ENCODE results near the gene CASTOR1.

The CASTOR1 gene

DNA sequence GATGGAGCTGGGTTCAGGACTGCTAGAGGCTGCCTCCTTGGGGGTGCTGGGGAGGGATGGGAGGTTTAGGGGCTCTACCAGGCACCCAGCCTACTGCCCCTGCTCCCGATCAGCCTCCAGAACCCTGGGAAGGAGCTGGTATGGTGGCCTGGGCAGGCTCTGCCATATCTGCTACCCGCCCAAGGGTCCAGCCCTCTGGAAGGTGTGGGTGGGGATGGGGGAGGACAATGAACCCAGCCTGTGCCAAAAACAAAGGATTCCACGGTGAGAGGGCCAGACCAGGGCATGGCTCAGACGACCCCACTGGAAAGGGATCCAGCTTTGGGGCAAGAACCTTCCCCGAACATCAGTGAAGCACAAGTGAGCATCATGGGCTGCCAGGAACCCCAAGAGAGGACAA lies 3.0 kb downstream of the CASTOR1 start:
- in situ Hi-C loops (cut with MboI; ENCODE audit: low sequenced_read_pairs) = no loop called here

- in situ Hi-C loops (cut with MboI; ENCODE audit: low sequenced_read_pairs) = no loop called here
Observed at GRCh38 chr22:30285846-30286200, 3.5 kb downstream of the CASTOR1 start.

GRCh38 chr22:30285176-30285845 lies 4.0 kb downstream of the CASTOR1 start:
- in situ Hi-C loops (cut with MboI; ENCODE audit: low sequenced_read_pairs) = no loop called here

- in situ Hi-C loops (cut with MboI; ENCODE audit: low sequenced_read_pairs) = no loop called here
Observed at GRCh38 chr22:30284666-30285065, 4.6 kb downstream of the CASTOR1 start.

- in situ Hi-C loops (cut with MboI; ENCODE audit: low sequenced_read_pairs) = no loop called here
Observed at GRCh38 chr22:30284172-30284571, 5.1 kb downstream of the CASTOR1 start.

DNA sequence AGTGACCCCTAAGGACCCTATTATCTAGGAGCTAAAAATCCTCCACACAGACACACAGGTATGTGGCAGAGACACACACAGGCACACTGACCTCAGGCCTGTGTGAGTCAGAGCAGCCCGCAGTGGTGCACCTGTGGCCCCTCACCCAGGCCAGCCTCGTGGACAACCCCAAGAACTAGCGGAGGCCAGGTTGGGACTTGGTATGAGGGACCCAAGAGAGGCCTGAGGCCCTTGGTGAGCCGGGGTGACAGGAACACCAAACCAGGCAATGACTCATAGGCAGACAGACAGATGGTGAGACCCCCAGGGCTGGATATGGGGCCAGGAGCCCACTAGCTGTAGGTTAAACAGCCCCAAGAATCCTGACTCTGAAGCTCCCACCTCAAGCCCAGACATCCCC lies 6.0 kb downstream of the CASTOR1 start:
- in situ Hi-C loops (cut with MboI; ENCODE audit: low sequenced_read_pairs) = no loop called here

- in situ Hi-C loops (cut with MboI; ENCODE audit: low sequenced_read_pairs) = no loop called here
Observed at GRCh38 chr22:30282616-30283046, 6.7 kb downstream of the CASTOR1 start.

- in situ Hi-C loops (cut with MboI; ENCODE audit: low sequenced_read_pairs) = no loop called here
Observed at GRCh38 chr22:30280505-30280904, 8.8 kb downstream of the CASTOR1 start.

- in situ Hi-C loops (cut with MboI; ENCODE audit: low sequenced_read_pairs) = no loop called here
Observed at GRCh38 chr22:30279932-30280331, 9.4 kb downstream of the CASTOR1 start.

DNA sequence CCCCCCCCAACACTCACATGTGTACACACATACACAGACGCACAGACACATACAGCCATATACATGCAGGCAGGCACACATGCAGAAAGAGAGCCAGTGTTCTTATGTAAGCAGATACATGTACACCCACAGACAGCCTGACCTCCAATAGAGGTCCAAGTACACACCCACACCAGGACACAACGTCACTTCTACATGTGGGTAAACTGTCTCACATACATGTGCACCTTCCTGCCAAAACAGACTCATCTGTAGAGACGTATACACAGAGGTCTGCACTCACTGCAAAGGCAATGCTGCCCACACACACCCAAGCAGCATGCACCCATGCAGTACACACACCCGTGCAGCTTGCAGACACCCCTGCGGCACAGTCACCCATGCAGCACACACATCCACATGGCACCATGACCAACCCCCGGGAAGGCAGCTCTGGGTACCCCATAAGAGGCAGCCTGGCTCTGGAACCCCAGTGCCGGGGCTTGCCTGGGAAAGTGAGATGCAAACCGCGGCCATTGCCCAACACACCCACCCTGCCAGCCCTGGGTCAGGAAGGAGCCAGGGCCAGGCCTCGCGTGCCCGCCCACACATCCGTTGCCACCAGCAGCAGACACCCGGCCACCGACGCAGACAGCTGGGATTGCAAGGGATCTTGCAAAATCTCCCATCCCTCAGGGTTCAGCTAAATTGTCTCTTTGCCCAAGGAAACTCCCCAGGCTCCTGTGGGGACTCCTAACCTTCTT lies 10.1 kb downstream of the CASTOR1 start:
- in situ Hi-C loops (cut with MboI; ENCODE audit: low sequenced_read_pairs) = no loop called here

GRCh38 chr22:30277547-30278344 lies 11.6 kb downstream of the CASTOR1 start:
- in situ Hi-C loops (cut with MboI; ENCODE audit: low sequenced_read_pairs) = no loop called here

GRCh38 chr22:30276039-30276438 lies 13.3 kb downstream of the CASTOR1 start:
- in situ Hi-C loops (cut with MboI; ENCODE audit: low sequenced_read_pairs) = no loop called here

DNA sequence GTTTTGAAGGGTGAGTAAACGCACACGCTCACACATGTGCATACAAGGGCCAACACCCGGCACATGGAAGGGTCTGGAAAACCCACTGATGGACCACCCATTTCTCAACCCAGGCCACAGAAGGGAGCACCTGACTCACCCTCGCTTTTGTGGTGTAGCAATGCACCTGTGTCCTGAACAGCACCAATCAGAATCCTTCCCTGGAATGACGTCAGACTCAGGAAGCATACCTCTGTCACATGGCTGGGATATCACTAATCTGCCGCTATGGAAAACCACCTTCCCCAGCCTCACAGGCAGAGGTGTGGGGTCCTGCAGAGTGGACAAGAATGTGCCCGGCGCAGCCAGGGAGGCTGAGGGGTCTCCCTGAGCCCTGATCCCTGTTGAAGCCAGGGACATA lies 13.7 kb downstream of the CASTOR1 start:
- in situ Hi-C loops (cut with MboI; ENCODE audit: low sequenced_read_pairs) = no loop called here

GRCh38 chr22:30274437-30274812 lies 14.9 kb downstream of the CASTOR1 start:
- in situ Hi-C loops (cut with MboI; ENCODE audit: low sequenced_read_pairs) = no loop called here

DNA sequence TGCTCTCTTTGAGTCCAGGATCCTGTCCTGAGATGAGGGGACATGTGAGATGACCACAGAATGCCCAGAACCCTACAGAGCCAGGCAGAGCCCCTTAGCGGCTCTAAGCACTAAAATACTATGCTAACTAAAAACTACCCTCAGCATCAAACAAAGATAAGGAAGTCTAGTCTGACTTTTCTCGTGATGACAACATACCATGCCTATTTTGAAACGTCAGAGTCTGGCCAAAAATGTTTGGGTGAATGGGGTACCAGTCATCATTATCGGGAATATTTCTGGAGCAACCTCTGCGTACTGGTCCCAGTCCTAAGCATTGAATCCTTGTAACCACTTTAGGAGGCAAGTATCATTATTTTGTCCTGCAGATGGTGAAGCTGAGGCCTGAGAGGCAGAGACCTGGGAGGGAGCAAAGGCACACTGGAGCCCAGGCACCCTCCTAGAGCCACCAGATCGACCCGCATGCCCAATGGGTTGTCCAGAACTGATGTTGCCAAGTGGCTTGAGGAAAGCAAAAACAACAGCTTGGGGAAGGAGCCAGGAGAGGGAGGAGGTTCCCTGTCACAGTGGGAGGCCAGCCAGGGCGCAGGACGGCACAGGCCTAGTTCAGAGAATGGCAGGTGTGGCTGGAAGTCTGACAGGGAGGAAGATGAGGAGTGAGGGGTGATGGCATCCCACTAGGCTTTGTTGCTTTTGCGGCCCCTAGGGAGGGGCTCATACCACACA lies 15.4 kb downstream of the CASTOR1 start:
- in situ Hi-C loops (cut with MboI; ENCODE audit: low sequenced_read_pairs) = no loop called here

DNA sequence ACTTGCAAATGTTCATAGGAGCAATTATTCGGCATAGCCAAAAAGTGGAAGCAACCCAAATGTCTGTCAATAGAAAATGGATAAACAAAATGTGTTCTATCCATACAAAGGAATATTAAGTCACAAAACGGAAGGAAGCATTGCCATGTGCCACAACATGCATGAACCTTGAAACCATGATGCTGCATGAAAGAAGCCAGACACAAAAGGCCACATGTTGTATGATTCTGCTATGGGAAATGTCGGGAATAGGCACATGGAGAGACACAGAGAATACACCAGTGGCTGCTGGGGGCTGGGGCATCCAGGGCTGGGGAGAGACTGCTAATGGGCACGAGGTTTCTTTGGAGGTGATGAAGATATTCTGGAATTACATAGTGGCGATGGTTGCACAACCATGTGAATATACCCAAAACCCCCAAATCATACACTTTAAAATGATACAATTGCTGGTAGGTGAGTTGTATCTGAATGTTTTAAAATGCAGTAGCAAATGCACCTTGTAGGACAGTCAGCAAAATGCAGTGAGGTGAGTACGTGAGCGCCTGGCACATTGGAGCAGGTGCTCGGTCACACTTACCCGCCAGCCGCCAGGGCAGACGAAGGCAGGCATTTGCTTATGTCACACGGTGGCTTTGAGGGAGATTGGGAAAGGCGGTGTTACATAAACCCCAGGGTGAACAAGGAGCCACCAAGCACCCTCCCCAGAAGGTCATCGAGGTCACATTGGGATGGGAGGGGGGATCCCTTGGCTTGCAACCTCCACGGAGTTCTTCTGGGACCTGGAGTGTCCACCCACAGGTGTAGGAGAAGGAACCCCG lies 16.3 kb downstream of the CASTOR1 start:
- in situ Hi-C loops (cut with MboI; ENCODE audit: low sequenced_read_pairs) = no loop called here

DNA sequence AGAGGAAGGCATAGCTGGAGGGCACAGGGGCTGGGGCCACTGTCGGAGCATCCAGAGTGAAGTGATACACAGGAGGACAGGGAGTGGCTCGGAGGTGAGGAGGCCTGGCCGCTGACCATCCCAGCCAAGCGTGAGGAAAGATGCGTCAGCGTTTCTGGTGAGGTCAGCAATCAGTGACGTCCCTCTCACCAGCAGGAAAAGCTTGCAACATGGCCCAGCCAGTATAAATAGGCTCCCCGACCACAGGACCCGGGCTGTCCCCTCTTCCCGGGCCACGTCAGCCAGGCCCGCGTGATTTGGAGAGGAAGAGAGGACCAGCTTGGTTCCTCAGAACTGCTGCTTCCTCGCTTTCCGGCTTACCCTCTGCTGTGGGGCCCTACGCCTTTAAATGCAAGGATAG lies 18.5 kb downstream of the CASTOR1 start:
- in situ Hi-C loops (cut with MboI; ENCODE audit: low sequenced_read_pairs) = no loop called here

DNA sequence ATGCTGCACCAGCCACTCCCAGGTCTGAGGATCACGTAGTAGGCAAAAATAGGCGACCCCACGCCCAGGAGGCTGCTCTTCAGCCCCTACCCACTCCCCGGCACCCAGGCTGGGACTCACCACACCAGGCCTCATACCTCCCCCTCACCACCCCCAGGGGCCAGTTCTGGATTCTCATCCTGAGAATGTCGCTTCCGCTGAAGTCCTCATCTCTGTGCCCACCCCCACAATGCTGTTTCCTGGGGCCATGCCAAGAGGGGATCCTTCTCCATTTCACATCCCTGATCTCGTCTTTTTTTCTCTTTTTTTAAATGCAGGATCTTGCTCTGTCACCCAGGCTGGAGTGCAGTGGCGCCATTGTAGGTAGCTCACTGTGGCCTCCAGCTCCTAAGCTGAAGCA lies 21.0 kb downstream of the CASTOR1 start:
- in situ Hi-C loops (cut with MboI; ENCODE audit: low sequenced_read_pairs) = no loop called here

GRCh38 chr22:30267382-30268302 lies 21.7 kb downstream of the CASTOR1 start:
- in situ Hi-C loops (cut with MboI; ENCODE audit: low sequenced_read_pairs) = no loop called here

All from hTERT RPE-1 (cell line).